Vagina (tissue), 2 donors: ENCODE data around the gene KCNS1. TPM values are rescaled to one million over a fixed set of nuclear protein-coding genes. Genes with fewer than 3 reads are reported as not detected.
"Not testable (repeated sequence)": the region's sequence is repeated elsewhere in the genome, so short reads cannot be mapped to it uniquely, and the experiment has no call there.

Experiments
- DNase-seq, 2 donors: peaks; one replicate each; pipeline ENCODE4 v3.0.0-alpha.2; 2017; ENCODE audit errors: extremely low spot score in 2 of 2
- H3K27ac ChIP-seq: fragments of 200-600 bp; sonication (generic); one replicate; pipeline ENCODE4 v1.5.1; 2019
- H3K27me3 ChIP-seq: fragments of 200-600 bp; sonication (generic); one replicate; pipeline ENCODE4 v1.5.1; 2019
- H3K36me3 ChIP-seq, 2 donors: fragments of 200-600 bp; sonication (generic); one replicate each; pipeline ENCODE4 v1.5.1; 2017 to 2019
- H3K4me1 ChIP-seq: fragments of 200-600 bp; sonication (generic); one replicate; pipeline ENCODE4 v1.5.1; 2019
- H3K4me3 ChIP-seq, 2 donors: fragments of 200-600 bp; sonication (generic); 1 replicate in 1 of 2; 2 replicates in 1 of 2; pipeline ENCODE4 v1.5.1; 2016 to 2019
- H3K9me3 ChIP-seq: fragments of 200-600 bp; sonication (generic); one replicate; pipeline ENCODE4 v1.5.1; 2019
- POLR2A ChIP-seq, 2 donors: fragments of 450-650 bp; IDR thresholded peaks; one replicate each; pipeline ENCODE4 v1.6.1; 2017; ENCODE audit warnings: antibody characterized with exemption in 2 of 2, mild to moderate bottlenecking in 2 of 2, moderate library complexity in 2 of 2
- POLR2AphosphoS5 ChIP-seq, 2 donors: sonication (generic); formaldehyde crosslinking; IDR thresholded peaks; one replicate each; pipeline ENCODE4 v1.9.0; 2017; ENCODE audit warnings: antibody characterized with exemption in 2 of 2, mild to moderate bottlenecking in 2 of 2, low read depth in 1 of 2; ENCODE audit not compliant: insufficient read depth in 1 of 2
- intact Hi-C: fragments of 100-400 bp; cut with DNase I; formaldehyde crosslinking; loops from one replicate; pipeline ENCODE4 v1.15.1; 2023
- total RNA-seq: library from RNA; depleted of rRNA; stranded (reverse); fragments of >200 nt; gene quantifications from one replicate; pipeline ENCODE4 v1.2.3, GENCODE V29; 2016
- TF ChIP-seq, protein P1 (sequence below), 3 experiments: fragments of 450-650 bp in 2 of 3; fragments of 200-600 bp in 1 of 3; sonication (generic) in 1 of 3; IDR thresholded peaks; one replicate each; pipeline ENCODE4 v1.5.1; 2017 to 2019; ENCODE audit warnings: antibody characterized with exemption in 3 of 3, mild to moderate bottlenecking in 2 of 3, moderate library complexity in 2 of 3

KCNS1 gene
- total RNA-seq = not detected

- intact Hi-C loops = no loop called here
- TF ChIP-seq POLR2AphosphoS5 (IDR thresholded peaks at IDR 0.05; ENCODE audit: insufficient read depth in 1 of 2, low read depth in 1 of 2) (no peak), POLR2A (IDR thresholded peaks at IDR 0.05) (no peak)
- TF ChIP-seq, protein P1, sequence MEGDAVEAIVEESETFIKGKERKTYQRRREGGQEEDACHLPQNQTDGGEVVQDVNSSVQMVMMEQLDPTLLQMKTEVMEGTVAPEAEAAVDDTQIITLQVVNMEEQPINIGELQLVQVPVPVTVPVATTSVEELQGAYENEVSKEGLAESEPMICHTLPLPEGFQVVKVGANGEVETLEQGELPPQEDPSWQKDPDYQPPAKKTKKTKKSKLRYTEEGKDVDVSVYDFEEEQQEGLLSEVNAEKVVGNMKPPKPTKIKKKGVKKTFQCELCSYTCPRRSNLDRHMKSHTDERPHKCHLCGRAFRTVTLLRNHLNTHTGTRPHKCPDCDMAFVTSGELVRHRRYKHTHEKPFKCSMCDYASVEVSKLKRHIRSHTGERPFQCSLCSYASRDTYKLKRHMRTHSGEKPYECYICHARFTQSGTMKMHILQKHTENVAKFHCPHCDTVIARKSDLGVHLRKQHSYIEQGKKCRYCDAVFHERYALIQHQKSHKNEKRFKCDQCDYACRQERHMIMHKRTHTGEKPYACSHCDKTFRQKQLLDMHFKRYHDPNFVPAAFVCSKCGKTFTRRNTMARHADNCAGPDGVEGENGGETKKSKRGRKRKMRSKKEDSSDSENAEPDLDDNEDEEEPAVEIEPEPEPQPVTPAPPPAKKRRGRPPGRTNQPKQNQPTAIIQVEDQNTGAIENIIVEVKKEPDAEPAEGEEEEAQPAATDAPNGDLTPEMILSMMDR (IDR thresholded peaks at IDR 0.05) = no peak
- DNase-seq = no peak
- Histone ChIP-seq H3K4me1 (peaks cover 6% of the 10 kb centered on the region), H3K36me3 (no peaks in the 10 kb centered on the region), H3K9me3 (no peaks in the 10 kb centered on the region), H3K27me3 (peaks cover 6% of the 10 kb centered on the region), H3K4me3 (no peak within 1 kb of the TSS), H3K27ac (no peak within 1 kb of the TSS)
Measured at GRCh38 chr20:45100563-45101245, at the start of gene KCNS1. Gene KCNS1, minus strand, starts transcription at chr20:45101127. Its CDS starts 1,891 bp downstream, at chr20:45099236.

- no peaks in the 10 kb centered on the region for H3K27me3 ChIP-seq
- no peak overlapping the region for H3K27ac ChIP-seq
- TF ChIP-seq POLR2A (IDR thresholded peaks at IDR 0.05) (no peak), POLR2AphosphoS5 (IDR thresholded peaks at IDR 0.05; ENCODE audit: insufficient read depth in 1 of 2, low read depth in 1 of 2) (no peak)
- TF ChIP-seq, protein P1 (IDR thresholded peaks at IDR 0.05) = no peak
- no peaks in the 10 kb centered on the region for H3K4me1 ChIP-seq
- no peak overlapping the region for H3K4me3 ChIP-seq
- intact Hi-C loops = no loop called here
- no peaks in the 10 kb centered on the region for H3K36me3 ChIP-seq
- DNase-seq = no peak
- no peaks in the 10 kb centered on the region for H3K9me3 ChIP-seq
Measured at GRCh38 chr20:45149062-45149461, 48.1 kb upstream of the KCNS1 start.

- Histone ChIP-seq H3K36me3 (no peaks in the 10 kb centered on the region), H3K4me1 (no peaks in the 10 kb centered on the region), H3K9me3 (no peaks in the 10 kb centered on the region), H3K27me3 (no peaks in the 10 kb centered on the region), H3K27ac (no peak overlapping the region), H3K4me3 (no peak overlapping the region)
- intact Hi-C loops = no loop called here
- TF ChIP-seq POLR2A (IDR thresholded peaks at IDR 0.05) = no peak
- TF ChIP-seq, protein P1 (IDR thresholded peaks at IDR 0.05) = no peak
- TF ChIP-seq POLR2AphosphoS5 (IDR thresholded peaks at IDR 0.05; ENCODE audit: insufficient read depth in 1 of 2, low read depth in 1 of 2) = no peak
- DNase-seq = no peak
Measured at GRCh38 chr20:45140836-45141235, 39.9 kb upstream of the KCNS1 start.

- H3K4me1 ChIP-seq, H3K4me3 ChIP-seq, H3K27ac ChIP-seq, H3K9me3 ChIP-seq, H3K36me3 ChIP-seq, intact Hi-C loops, H3K27me3 ChIP-seq, DNase-seq: not testable (repeated sequence)
Measured at GRCh38 chr20:45139733-45140375, 38.9 kb upstream of the KCNS1 start.

DNA sequence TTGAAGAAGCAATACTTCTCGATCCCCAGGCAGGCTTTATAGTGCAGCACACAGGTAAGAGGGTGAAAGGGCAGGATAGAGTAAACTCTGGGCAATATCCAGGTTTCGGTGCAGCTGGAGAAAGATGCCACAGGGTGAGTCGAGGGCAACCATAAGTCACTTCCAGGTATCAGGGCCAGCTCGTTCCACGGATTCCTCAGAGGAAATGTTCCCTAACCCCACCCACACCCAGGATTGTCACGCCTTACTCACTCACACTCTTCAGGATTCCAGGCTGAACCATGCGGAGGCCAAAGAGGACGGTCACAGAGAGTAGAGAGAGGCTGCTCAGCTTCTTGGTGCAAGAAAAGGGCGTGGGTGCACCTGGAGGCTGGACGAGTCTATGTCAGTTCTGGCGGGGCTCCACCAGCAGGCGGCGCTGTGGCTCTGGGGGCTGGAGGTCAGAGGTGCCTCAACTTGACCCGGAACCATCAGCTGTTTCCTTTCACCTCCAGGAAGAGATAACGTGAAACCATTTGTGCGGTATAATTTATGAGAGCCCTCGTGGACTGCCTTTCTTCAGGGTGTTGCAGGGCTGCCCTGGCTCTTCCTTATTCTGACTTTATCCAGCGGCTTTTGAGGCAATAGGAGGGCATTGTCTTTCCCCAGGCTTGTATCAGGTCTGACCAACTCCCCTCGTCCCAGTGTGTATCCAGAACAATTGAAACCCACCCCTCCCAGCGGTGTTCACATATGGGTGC is 37.8 kb upstream of the KCNS1 start:
- no peaks in the 10 kb centered on the region for H3K9me3 ChIP-seq
- intact Hi-C loops = no loop called here
- no peak overlapping the region for H3K4me3 ChIP-seq
- H3K27ac ChIP-seq = no peak overlapping the region
- TF ChIP-seq, protein P1 (IDR thresholded peaks at IDR 0.05) = peak in 1 of 3 experiments; percentile 47
- TF ChIP-seq POLR2A (IDR thresholded peaks at IDR 0.05) = no peak
- H3K36me3 ChIP-seq = no peaks in the 10 kb centered on the region
- no peak for DNase-seq
- no peaks in the 10 kb centered on the region for H3K27me3 ChIP-seq
- H3K4me1 ChIP-seq = no peaks in the 10 kb centered on the region
